ENCODE results near the gene PSMD9. TPM values are rescaled to one million over a fixed set of nuclear protein-coding genes. Genes with fewer than 3 reads are reported as not detected.

The PSMD9 gene
- total RNA-seq, 1 experiment from 2014 or later: 55.5 TPM

- DNase-seq (ENCODE audit: low read depth, low spot score) (no peak), ATAC-seq (no peak)
- no peaks in the 10 kb centered on the region for H4K20me1 ChIP-seq (ENCODE audit: insufficient read depth)
- no peak overlapping the region for H2AFZ ChIP-seq (ENCODE audit: low read depth, low read length, poor library complexity, severe bottlenecking)
- no TSS peak for BruUV-seq (replicated peaks)
- no peak overlapping the region for H3K4me3 ChIP-seq (replicated peaks in 1 of 2; ENCODE audit: low read depth in 1 of 2, low read length in 2 of 2)
- no peaks in the 10 kb centered on the region for H3K9me3 ChIP-seq (ENCODE audit: control insufficient read depth in 1 of 2, insufficient read depth in 1 of 2, low read depth in 1 of 2, low read length in 2 of 2)
- H3K79me2 ChIP-seq (ENCODE audit: insufficient read depth, low read length): no peaks in the 10 kb centered on the region
- H3K27me3 ChIP-seq (ENCODE audit: insufficient read depth, low read length): no peaks in the 10 kb centered on the region
- H3K4me2 ChIP-seq (ENCODE audit: low read length): no peak overlapping the region
- H3K36me3 ChIP-seq (ENCODE audit: control insufficient read depth in 1 of 2, insufficient read depth in 2 of 2, low read length in 2 of 2): no peaks in the 10 kb centered on the region
- H3K9me2 ChIP-seq (ENCODE audit: insufficient read depth): no peaks in the 10 kb centered on the region
- no peak overlapping the region for H3K9ac ChIP-seq (ENCODE audit: low read length)
- ChIA-PET POLR2A (no interaction called here), CTCF (no interaction called here), RAD21 (ENCODE audit: low non-redundant PET in 1 of 2, low total read pairs in 2 of 2, uncharacterized antibody in 2 of 2, unreplicated experiment in 2 of 2) (no interaction called here)
- intact Hi-C loops (cut with micrococcal nuclease): no loop called here
- TF ChIP-seq ELF1 (IDR thresholded peaks at IDR 0.05; ENCODE audit: borderline replicate concordance, low read depth) (no peak), SP1 (IDR thresholded peaks at IDR 0.05; ENCODE audit: low read depth) (no peak), ZBTB33 (IDR thresholded peaks at IDR 0.05; ENCODE audit: extremely low read depth, insufficient replicate concordance, low read length) (no peak), POLR2A (IDR thresholded peaks at IDR 0.05; ENCODE audit: borderline replicate concordance, extremely low read depth, insufficient read depth, insufficient read length) (no peak), JUND (IDR thresholded peaks at IDR 0.05) (no peak), POLR2AphosphoS5 (IDR thresholded peaks at IDR 0.05; ENCODE audit: low read depth, low read length) (no peak), FOSL1 (IDR thresholded peaks at IDR 0.05; ENCODE audit: low read depth) (no peak), ATF3 (IDR thresholded peaks at IDR 0.05) (no peak), SRF (IDR thresholded peaks at IDR 0.05; ENCODE audit: low read depth) (no peak), EZH2 (IDR thresholded peaks at IDR 0.05) (no peak), ZNF274 (IDR thresholded peaks at IDR 0.05; ENCODE audit: low read depth, low read length) (no peak), EZH2phosphoT487 (IDR thresholded peaks at IDR 0.05; ENCODE audit: borderline replicate concordance) (no peak), MAX (IDR thresholded peaks at IDR 0.05) (no peak), REST (IDR thresholded peaks at IDR 0.05; ENCODE audit: low read depth) (no peak), TCF7L2 (IDR thresholded peaks at IDR 0.05; ENCODE audit: borderline replicate concordance, extremely low read depth, insufficient read depth, insufficient read length) (no peak), CBX3 (IDR thresholded peaks at IDR 0.05; ENCODE audit: low read depth) (no peak), CEBPB (IDR thresholded peaks at IDR 0.05; ENCODE audit: low read depth) (no peak), YY1 (IDR thresholded peaks at IDR 0.05; ENCODE audit: extremely low read depth, insufficient replicate concordance, low read depth, low read length) (no peak), CTCF (IDR thresholded peaks at IDR 0.05 in 2 of 3, conservative IDR thresholded peaks at IDR 0.05 in 1 of 3; ENCODE audit: borderline replicate concordance in 1 of 3, insufficient read depth in 1 of 3, low read depth in 2 of 3, low read length in 2 of 3) (no peak)
- no peaks in the 10 kb centered on the region for H3K4me1 ChIP-seq (ENCODE audit: control insufficient read depth in 1 of 2, insufficient read depth in 2 of 2, low read length in 2 of 2)
- no peak overlapping the region for H3K27ac ChIP-seq (ENCODE audit: low read depth, low read length)
These were observed 53.6 kb downstream of the PSMD9 start for GRCh38 chr12:121942145-121942718.

Data from HCT116 (cell line).